Memory B cell (primary cell): ENCODE results near the gene CNTROB.

ENCODE experiments used
- ATAC-seq: fragments of 150-1000 bp; cut with Tn5 transposase; 2 replicates; pipeline ENCODE4 v1.10.0; 2021; ENCODE audit warnings: low read depth, mild to moderate bottlenecking, moderate library complexity
- DNase-seq, 2 donors: peaks; one replicate each; pipeline ENCODE4 v3.0.0; 2022; ENCODE audit warnings: low spot score in 2 of 2
- H3K27ac Mint-ChIP-seq: one replicate; pipeline ENCODE4 v1.8.0; 2022; ENCODE audit warnings: mild to moderate bottlenecking, moderate library complexity, mixed read lengths
- H3K27me3 Mint-ChIP-seq: one replicate; pipeline ENCODE4 v1.8.0; 2022; ENCODE audit warnings: mixed read lengths
- H3K36me3 Mint-ChIP-seq: one replicate; pipeline ENCODE4 v1.8.0; 2022; ENCODE audit warnings: mild to moderate bottlenecking, mixed read lengths
- H3K4me1 Mint-ChIP-seq: one replicate; pipeline ENCODE4 v1.8.0; 2022; ENCODE audit warnings: mixed read lengths
- H3K4me3 Mint-ChIP-seq: one replicate; pipeline ENCODE4 v1.8.0; 2022; ENCODE audit warnings: mild to moderate bottlenecking, moderate library complexity, mixed read lengths
- H3K9me3 Mint-ChIP-seq: one replicate; pipeline ENCODE4 v1.8.0; 2022; ENCODE audit warnings: mixed read lengths

CNTROB gene, protein sequence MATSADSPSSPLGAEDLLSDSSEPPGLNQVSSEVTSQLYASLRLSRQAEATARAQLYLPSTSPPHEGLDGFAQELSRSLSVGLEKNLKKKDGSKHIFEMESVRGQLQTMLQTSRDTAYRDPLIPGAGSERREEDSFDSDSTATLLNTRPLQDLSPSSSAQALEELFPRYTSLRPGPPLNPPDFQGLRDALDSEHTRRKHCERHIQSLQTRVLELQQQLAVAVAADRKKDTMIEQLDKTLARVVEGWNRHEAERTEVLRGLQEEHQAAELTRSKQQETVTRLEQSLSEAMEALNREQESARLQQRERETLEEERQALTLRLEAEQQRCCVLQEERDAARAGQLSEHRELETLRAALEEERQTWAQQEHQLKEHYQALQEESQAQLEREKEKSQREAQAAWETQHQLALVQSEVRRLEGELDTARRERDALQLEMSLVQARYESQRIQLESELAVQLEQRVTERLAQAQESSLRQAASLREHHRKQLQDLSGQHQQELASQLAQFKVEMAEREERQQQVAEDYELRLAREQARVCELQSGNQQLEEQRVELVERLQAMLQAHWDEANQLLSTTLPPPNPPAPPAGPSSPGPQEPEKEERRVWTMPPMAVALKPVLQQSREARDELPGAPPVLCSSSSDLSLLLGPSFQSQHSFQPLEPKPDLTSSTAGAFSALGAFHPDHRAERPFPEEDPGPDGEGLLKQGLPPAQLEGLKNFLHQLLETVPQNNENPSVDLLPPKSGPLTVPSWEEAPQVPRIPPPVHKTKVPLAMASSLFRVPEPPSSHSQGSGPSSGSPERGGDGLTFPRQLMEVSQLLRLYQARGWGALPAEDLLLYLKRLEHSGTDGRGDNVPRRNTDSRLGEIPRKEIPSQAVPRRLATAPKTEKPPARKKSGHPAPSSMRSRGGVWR

DNA sequence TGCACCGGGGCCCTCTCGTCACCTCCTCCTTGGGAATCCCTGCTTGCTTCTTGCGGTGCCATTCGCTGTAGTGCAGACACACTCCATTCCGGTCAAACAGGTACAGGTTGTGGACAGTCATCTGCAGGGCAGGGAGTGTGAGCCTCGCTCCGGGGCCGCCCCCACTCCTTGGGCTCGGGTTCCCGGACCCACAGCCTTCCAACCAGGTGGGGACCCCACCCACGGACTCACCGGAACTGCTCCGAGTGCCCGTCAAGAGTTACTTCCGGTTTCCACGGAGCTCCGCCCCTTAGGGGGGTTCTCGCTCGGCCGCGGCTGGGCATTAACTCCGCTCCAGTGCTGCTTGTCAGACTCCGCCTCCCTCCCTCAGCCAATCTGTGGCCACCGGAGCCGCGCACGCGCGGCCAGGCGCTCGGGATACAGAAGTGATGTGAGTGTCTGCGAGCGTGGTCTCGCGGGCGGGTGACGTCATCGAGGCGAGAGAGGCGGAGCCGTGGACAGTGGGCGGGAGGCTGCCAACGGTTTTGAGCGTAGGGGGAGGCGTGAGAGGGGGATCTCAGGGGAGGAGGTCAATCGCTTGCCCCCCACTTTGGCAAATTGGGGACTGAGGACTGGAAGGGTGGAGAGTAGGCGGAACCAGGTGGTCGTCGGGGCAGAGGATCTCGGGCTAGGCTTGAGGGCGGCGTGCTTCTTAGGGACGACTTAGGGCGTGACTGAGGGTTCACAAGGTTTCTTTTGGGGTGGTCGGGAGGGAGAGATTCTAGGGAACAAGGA is at the start of gene CNTROB, which contains the start of gene TRAPPC1:
Gene CNTROB (plus strand): TSS at position 498 of the 774 bp plus-strand sequence. CDS start 874 bp downstream, outside the sequence.
Gene TRAPPC1 (minus strand): TSS at position 238 of the 774 bp plus-strand sequence. CDS start 117 bp downstream, at position 121.
- Mint-ChIP-seq H3K27me3 (no peaks in the 10 kb centered on the region), H3K4me1 (peaks cover 20% of the 10 kb centered on the region), H3K4me3 (peak within 1 kb of the TSS; percentile 92), H3K27ac (peak within 1 kb of the TSS; percentile 92), H3K9me3 (no peaks in the 10 kb centered on the region), H3K36me3 (peaks cover 8% of the 10 kb centered on the region)
- DNase-seq = peak; percentile 97 to 99
- peak; percentile 95 for ATAC-seq

DNA sequence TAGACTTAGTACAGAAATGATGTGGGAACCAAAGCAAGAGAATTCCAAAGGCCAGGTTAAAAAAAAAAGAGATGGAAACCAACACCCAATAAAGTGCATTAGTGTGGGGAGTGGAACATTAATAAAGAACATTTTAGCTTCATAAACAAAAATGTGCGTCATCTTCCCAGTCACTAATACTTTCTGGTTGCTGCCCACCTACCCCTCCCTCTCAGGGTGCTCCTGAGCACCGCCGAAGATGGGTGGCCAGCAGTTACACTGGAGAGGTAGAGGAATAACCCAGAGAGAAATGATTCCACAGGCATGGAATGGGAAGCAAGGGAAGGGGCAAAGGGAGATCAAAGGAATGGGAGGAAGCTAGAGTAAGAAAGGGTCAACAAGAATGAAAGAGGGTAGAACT is 49.4 kb upstream of the CNTROB start:
- no peak overlapping the region for H3K27ac Mint-ChIP-seq
- H3K27me3 Mint-ChIP-seq = no peaks in the 10 kb centered on the region
- H3K36me3 Mint-ChIP-seq = no peaks in the 10 kb centered on the region
- ATAC-seq (no peak), DNase-seq (no peak)
- no peaks in the 10 kb centered on the region for H3K9me3 Mint-ChIP-seq
- no peak overlapping the region for H3K4me3 Mint-ChIP-seq
- H3K4me1 Mint-ChIP-seq = peaks cover 9% of the 10 kb centered on the region

DNA sequence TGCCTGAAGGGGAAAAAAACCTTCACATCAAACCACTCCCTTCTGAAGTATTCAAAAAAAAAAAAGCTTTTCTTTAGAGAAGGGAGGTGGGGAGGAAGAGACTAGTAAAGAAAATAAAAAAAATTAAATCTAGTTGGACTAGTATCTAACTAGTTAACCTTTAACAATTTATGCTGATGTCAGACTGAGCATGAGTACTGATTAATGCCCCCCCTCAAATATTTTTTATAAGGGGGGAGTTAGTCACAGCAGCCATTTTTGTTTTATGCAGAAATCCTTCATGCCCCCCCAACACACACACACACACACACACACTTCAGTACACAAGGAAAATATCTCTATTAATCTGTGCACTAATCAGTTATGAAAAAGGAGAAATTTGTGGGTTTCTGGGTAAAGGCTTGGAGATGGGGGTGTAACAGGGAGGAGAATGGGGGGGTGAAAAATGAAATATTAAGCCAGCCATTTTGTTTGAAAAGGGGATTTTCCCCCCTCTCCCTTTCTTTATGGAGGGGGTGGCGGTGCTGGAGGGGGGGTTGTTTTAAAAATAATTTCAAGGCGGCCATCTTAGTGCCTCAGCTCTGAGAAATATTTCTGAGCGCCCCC is 48.1 kb upstream of the CNTROB start:
- Mint-ChIP-seq H3K4me3 (peak overlapping the region; percentile 57), H3K9me3 (no peaks in the 10 kb centered on the region), H3K4me1 (peaks cover 9% of the 10 kb centered on the region), H3K36me3 (no peaks in the 10 kb centered on the region), H3K27ac (no peak overlapping the region), H3K27me3 (no peaks in the 10 kb centered on the region)
- DNase-seq (peak in 1 of 2 donors; percentile 34), ATAC-seq (peak; percentile 25)

DNA sequence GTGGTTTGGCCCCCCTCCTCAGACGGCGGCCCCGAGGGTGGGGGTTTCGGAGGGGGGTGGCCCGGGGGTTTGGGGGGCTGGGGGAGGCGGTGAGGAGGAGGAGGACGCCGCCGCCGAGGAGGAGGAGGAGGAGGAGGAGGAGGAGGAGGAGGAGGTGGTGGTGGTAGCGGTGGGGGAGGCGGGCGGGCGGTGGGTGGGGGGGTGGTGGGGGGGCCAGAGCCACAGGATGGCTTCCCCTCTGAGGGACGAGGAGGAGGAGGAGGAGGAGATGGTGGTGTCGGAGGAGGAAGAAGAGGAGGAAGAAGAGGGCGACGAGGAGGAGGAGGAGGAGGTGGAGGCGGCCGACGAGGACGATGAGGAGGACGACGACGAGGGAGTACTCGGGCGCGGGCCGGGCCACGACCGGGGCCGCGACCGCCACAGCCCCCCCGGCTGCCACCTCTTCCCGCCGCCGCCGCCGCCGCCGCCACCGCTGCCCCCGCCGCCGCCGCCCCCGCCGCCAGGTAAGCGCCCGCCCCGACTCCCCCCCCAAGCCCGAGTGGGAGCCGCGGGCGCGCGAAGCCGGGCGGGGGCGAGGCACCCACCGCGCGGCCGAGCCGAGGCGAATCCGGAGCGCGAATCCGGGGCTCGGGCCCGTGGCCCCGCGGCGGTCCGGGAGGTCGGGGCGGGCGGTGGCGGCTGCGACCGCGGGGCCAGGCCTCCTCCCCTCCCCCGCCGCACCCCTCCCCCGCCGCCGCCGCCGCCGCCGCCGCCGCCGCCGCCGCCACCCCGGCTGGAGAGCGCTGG is 47.2 kb upstream of the CNTROB start:
- H3K27me3 Mint-ChIP-seq = no peaks in the 10 kb centered on the region
- H3K27ac Mint-ChIP-seq = no peak overlapping the region
- ATAC-seq (peak; percentile 8), DNase-seq (peak; percentile 11 to 47)
- no peaks in the 10 kb centered on the region for H3K9me3 Mint-ChIP-seq
- H3K4me1 Mint-ChIP-seq = peaks cover 9% of the 10 kb centered on the region
- peak overlapping the region; percentile 83 for H3K4me3 Mint-ChIP-seq
- H3K36me3 Mint-ChIP-seq = no peaks in the 10 kb centered on the region

DNA sequence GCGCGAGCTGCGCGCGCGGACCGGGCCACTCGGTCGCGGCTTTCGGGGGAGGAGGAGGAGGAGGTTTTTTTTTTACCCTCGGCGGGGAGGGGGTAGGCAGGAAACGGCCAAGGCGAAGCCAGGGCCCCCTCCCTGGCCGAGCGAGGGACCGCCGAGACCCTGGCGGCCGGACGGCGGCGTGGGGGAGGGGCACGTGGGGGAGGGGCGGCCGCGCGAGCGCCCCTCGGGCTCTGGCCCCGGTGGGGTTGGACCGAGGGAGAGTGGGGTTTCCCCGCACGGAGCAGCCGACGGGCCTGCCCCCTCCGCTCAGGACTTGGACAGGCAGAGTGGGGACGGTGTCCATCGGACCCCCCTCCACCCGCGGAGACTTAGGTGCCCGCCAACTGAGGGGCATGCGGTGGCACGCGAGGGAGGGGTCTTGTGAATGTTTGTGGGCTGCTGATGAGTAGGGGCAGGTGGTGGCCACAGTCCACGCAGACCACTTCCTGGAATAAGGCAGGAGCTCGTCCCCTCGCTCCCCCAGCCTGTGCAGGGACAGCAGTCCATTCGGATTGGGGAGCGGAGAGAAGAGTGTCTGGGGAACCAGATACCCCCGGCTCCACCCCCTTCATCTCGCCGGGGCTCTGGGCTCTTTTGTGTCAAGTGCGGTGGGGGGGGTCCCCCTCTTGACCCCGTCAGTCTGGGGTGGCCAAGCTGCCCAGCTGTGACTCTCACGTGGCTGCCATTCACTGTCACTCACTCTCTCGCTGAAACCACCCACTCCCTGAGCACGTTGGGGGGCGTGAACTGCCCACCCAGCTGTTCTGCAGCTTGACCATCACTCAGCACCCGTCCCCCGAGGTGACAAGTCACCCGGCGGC is 46.4 kb upstream of the CNTROB start:
- H3K4me1 Mint-ChIP-seq = peaks cover 9% of the 10 kb centered on the region
- peaks cover 2% of the 10 kb centered on the region for H3K36me3 Mint-ChIP-seq
- no peaks in the 10 kb centered on the region for H3K9me3 Mint-ChIP-seq
- H3K27me3 Mint-ChIP-seq = no peaks in the 10 kb centered on the region
- peak in 1 of 2 donors; percentile 21 for DNase-seq
- ATAC-seq = peak; percentile 30
- H3K27ac Mint-ChIP-seq = no peak overlapping the region
- peak overlapping the region; percentile 60 for H3K4me3 Mint-ChIP-seq

DNA sequence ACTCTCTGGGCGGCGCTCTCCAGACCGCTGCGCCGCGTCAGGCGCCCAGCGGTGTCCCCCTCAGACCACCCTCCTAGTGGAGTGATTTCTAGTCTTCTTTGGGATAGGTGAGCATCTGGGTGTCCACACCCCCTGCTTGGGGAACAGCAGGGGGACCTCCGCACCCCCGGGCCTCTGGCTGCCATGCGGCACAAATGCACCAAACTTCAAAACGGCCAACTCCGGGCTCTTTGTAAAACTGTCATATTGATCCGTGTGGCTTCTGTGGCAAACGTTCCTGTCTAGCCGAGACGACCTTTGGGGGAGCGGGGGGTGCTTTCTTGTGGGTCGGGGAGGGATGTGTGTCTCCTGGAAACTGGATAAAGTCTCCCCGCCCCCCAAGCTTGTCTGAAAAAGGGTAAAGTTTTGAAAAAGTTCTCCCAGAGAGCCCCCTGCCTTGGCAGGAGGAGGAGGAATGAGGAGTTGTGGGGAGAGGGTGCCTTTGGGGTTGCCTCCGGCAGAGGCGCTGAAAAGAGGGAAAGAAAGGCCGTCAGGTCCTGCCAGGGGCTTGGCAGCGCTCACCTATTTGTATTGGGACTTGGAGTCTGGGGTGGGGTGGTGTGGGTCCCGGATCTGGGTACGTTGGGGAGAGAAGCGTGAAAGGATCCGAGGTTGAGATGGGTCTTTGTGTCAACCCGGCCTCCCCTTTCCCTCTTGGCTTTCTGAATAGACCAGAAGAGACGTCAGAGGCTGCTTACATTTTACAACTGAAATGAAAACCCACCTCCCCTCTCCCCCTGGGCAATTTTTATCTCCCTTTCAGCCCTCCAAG is 45.6 kb upstream of the CNTROB start:
- Mint-ChIP-seq H3K36me3 (peaks cover 2% of the 10 kb centered on the region), H3K9me3 (no peaks in the 10 kb centered on the region), H3K27ac (no peak overlapping the region), H3K4me3 (no peak overlapping the region), H3K27me3 (no peaks in the 10 kb centered on the region), H3K4me1 (peaks cover 9% of the 10 kb centered on the region)
- DNase-seq = peak; percentile 14 to 44
- ATAC-seq = no peak

DNA sequence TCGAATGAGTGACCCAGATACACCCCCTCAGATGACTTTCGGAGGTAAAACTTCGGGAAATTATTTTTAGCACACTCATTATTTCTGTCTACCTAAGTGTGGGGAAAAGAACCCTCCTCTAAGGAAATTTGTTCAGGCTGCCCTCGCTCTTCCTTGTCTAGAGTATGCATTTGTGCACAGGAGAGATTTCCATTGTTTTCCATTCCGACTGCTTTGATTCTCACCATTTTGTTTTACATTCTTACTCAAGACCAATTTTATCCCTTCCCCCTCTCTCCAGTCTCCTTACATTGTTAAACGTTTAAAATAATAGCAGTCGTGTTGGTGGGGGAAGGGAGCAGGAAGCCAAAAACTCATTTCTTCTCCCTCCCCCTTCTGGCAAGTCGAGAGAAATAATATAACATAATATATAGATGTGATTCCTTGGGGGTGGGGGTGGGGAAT is 44.9 kb upstream of the CNTROB start:
- ATAC-seq (no peak), DNase-seq (no peak)
- Mint-ChIP-seq H3K4me3 (no peak overlapping the region), H3K27ac (no peak overlapping the region), H3K36me3 (peaks cover 2% of the 10 kb centered on the region), H3K9me3 (no peaks in the 10 kb centered on the region), H3K27me3 (no peaks in the 10 kb centered on the region), H3K4me1 (peaks cover 9% of the 10 kb centered on the region)

DNA sequence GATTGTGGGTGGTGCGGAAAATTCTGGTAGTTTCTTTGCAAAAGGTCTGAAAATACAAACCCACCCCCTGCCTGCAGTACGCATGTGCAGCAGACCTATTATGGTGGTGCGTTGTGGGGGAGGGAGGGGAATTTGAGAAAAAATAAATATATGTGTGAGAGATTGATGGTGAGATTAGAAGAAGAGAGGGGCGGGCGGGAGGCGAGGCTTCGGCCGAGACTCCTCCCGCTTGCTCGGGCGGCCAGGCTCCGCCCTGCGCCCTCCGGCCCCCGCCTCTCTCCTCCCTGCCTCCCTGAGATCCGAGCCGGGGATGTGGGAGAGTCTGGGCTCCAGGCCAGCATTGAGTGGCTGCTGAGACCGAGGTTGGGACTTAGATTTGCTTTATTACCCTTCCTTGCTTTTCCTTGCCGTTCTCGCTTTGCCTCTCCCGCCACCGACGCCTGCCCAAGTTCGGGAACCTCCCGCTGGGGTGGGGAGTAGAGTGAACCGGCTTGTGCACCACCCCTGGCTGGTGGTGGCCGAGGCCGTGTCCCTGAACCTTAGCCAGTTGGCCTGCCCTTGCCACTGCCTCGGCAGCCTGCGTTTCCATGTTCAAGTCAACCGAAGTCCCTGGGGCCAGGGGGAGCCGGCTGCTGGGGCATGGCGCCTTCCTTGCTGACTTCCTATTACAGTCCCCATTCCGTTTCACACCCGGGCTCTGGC is 44.4 kb upstream of the CNTROB start:
- Mint-ChIP-seq H3K4me3 (no peak overlapping the region), H3K27me3 (no peaks in the 10 kb centered on the region), H3K27ac (no peak overlapping the region), H3K4me1 (peaks cover 9% of the 10 kb centered on the region), H3K9me3 (no peaks in the 10 kb centered on the region), H3K36me3 (peaks cover 2% of the 10 kb centered on the region)
- DNase-seq = peak; percentile 34 to 47
- peak; percentile 65 for ATAC-seq

DNA sequence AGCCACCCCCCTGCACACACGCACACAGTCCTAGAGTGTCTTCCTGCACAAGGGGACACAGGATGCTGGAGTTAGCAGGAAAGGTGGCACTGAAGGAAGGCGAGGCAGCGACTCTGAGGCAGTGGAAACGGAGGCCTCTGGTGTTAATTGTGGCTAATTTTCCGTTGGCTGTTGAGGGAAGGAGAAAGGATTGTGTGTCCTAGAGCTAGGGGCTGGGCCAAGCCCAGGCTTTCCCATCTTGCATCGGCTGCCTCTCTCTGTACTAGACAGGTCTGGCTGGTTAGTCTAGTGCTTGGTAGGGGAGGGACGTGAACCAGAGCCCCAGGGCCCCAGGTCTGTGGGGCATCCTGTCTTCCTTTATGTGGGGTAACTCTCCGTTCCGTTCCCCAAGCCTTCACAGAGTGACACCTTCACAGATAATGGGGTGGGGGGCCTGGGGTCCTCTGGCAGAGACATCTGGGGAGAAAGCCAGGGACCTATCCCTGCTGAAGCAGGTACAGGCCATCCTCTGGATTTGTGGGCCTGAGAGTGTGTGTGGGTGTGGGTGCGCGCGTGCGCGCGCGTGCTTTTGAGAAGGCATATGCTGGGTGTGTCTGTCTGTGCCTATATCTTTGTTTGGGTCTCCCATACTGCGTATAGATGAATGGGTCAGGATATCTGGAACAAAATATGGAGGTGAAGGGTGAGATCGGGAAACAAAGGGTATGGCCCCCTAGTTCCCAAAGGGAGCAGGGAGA is 43.7 kb upstream of the CNTROB start, which contains the start of gene CHD3:
Gene CHD3 (plus strand): TSS at position 606 of the 737 bp plus-strand sequence. CDS start 212 bp downstream, outside the sequence.
- Mint-ChIP-seq H3K4me3 (no peak within 1 kb of the TSS), H3K9me3 (no peaks in the 10 kb centered on the region), H3K4me1 (peaks cover 9% of the 10 kb centered on the region), H3K27me3 (no peaks in the 10 kb centered on the region), H3K27ac (no peak within 1 kb of the TSS), H3K36me3 (peaks cover 2% of the 10 kb centered on the region)
- ATAC-seq (no peak), DNase-seq (no peak)

DNA sequence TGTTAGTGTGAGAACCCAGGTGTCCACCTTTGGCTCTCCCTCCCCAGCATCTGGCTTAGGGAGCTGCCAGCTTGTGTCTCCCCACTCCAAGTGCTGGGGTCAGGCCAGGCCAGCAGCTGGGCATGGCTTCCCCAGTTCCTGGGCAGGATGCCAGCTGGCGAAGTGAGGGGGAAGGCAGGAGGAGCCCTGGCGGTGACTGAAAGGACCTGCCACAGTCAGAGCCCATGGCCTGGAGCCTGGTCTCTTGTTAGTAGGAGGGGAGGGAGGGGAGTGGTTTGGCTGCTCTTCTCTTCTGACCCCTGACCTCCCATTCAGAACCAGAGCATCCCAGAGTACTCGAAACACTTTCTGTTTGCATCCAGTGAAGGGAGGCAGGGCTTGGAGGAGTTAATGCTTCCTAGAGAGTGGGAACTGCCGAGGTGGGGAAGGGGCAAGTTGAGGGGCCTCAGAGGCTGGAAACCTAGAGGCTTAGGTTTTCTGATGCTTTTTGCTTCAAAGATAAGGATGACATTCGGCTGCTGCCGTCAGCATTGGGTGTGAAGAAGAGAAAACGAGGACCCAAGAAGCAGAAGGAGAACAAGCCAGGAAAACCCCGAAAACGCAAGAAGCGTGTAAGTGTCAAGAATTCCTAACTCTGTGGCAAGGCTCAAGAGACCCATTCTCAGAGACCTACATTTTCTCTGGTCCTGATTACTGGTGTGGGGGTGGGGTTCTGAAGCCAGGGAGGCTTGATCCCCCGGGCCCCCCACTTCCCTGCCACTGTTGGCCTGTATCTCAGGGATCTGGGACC is 42.6 kb upstream of the CNTROB start:
- no peak overlapping the region for H3K27ac Mint-ChIP-seq
- no peaks in the 10 kb centered on the region for H3K9me3 Mint-ChIP-seq
- no peaks in the 10 kb centered on the region for H3K27me3 Mint-ChIP-seq
- DNase-seq (no peak), ATAC-seq (no peak)
- peaks cover 2% of the 10 kb centered on the region for H3K36me3 Mint-ChIP-seq
- no peak overlapping the region for H3K4me3 Mint-ChIP-seq
- H3K4me1 Mint-ChIP-seq = peaks cover 9% of the 10 kb centered on the region
